KOPT-K1 (cell line): ENCODE results near the gene LEFTY1.
"Not testable (repeated sequence)": the region's sequence is repeated elsewhere in the genome, so short reads cannot be mapped to it uniquely, and the experiment has no call there.

Experiments used
- H3K27ac ChIP-seq: fragments of 200-600 bp; sonication (generic); 2 replicates; pipeline ENCODE4 v1.5.1; 2016; ENCODE audit warnings: antibody characterized with exemption, mild to moderate bottlenecking, low read depth, low read length; ENCODE audit not compliant: poor library complexity, severe bottlenecking
- H3K36me3 ChIP-seq: fragments of 200-600 bp; sonication (generic); 2 replicates; pipeline ENCODE4 v1.5.1; 2017; ENCODE audit warnings: antibody characterized with exemption, mild to moderate bottlenecking, low read length, moderate library complexity; ENCODE audit not compliant: insufficient read depth
- H3K9me3 ChIP-seq: fragments of 200-600 bp; sonication (generic); 2 replicates; pipeline ENCODE4 v1.5.1; 2017; ENCODE audit warnings: antibody characterized with exemption, low read length, mild to moderate bottlenecking; ENCODE audit not compliant: insufficient read depth, poor library complexity, severe bottlenecking

The LEFTY1 gene

GRCh38 chr1:225845571-225846259 lies 43.2 kb downstream of the LEFTY1 start:
- H3K27ac ChIP-seq = peak overlapping the region; percentile 83
- peaks cover 15% of the 10 kb centered on the region; the same call in 1 of the 2 replicates for H3K36me3 ChIP-seq
- H3K9me3 ChIP-seq = no peaks in the 10 kb centered on the region

GRCh38 chr1:225845097-225845496 lies 43.8 kb downstream of the LEFTY1 start:
- H3K27ac ChIP-seq = no peak overlapping the region
- no peaks in the 10 kb centered on the region for H3K9me3 ChIP-seq
- peaks cover 15% of the 10 kb centered on the region; the same call in 1 of the 2 replicates for H3K36me3 ChIP-seq

GRCh38 chr1:225844236-225845061 lies 44.5 kb downstream of the LEFTY1 start:
- Histone ChIP-seq H3K27ac (no peak overlapping the region), H3K36me3 (peaks cover 15% of the 10 kb centered on the region; the same call in 1 of the 2 replicates), H3K9me3 (no peaks in the 10 kb centered on the region)

DNA sequence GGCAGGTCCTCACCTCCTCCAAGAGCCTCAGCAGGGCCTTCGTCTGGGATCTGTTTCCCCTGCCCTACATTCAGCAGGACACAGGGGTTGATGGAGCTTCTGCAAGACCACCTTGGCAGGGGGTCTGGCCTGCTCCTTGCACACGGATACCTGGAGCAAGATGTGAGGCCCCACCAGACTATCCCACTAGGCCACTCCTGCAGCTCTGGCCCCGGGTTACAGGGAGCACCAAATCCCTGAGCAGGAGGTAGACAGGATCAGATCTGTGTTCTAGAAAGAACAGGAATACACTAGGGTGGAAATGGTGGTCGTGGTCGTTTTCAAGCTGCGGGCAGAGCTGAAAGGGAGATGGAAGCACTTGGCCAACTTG lies 45.5 kb downstream of the LEFTY1 start:
- H3K36me3 ChIP-seq = peaks cover 15% of the 10 kb centered on the region; the same call in 1 of the 2 replicates
- H3K27ac ChIP-seq = no peak overlapping the region
- no peaks in the 10 kb centered on the region for H3K9me3 ChIP-seq

DNA sequence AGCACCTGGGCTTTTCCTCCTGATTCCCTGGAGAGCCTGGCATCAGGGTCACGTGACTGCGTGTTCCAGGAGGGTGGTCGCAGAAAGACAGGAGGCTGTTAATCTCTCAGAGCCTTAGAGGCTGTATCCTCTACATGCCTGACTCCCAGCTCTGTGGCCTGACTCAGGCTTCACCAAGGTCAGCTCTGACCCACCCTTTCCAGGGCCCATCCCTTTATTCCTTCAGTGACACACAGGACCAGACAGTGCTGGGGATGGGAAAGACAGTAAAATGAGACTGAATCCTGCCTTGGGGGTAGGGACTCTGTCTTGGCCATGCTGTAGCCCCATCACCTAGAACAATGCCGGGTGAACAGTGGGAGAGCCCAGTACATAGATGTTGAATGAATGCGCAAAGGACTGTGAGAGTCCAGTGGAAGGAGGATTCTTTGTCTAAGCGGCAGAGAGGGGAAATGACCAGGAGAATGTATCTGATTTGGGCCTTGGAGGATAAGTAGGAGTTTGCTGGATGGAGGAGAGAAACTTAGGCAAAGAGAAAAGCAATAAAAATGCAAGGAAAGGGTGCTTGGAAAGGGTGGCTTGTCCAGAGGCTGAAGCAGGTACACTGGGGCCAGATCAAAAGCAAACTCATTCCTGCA lies 46.0 kb downstream of the LEFTY1 start:
- H3K9me3 ChIP-seq = no peaks in the 10 kb centered on the region
- H3K36me3 ChIP-seq = peaks cover 15% of the 10 kb centered on the region; the same call in 1 of the 2 replicates
- H3K27ac ChIP-seq = no peak overlapping the region

- no peaks in the 10 kb centered on the region for H3K9me3 ChIP-seq
- H3K27ac ChIP-seq = no peak overlapping the region
- peaks cover 12% of the 10 kb centered on the region; the same call in 1 of the 2 replicates for H3K36me3 ChIP-seq
These were observed 46.9 kb downstream of the LEFTY1 start for GRCh38 chr1:225842074-225842473.

DNA sequence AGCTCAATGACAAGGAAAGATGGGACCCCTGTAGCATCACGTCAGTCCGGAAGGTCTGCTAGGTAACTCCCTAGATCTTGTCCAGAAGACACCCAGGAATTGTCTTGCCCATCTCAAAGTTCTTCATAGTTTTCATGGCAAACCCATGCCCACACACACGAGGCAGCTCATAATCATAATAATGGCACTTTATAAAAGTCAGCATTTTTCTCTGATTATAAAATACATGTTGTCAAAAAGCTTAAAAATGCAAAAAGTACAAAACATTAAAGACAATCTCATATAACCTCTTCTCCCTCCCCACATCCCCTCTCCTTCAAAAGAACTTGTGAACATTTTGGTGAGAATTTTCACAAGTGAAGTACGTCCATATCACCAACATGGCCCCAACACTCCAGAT lies 48.2 kb downstream of the LEFTY1 start:
- H3K27ac ChIP-seq = no peak overlapping the region
- no peaks in the 10 kb centered on the region for H3K9me3 ChIP-seq
- no peaks in the 10 kb centered on the region for H3K36me3 ChIP-seq

GRCh38 chr1:225840223-225840610 lies 48.7 kb downstream of the LEFTY1 start:
- no peak overlapping the region for H3K27ac ChIP-seq
- no peaks in the 10 kb centered on the region for H3K9me3 ChIP-seq
- H3K36me3 ChIP-seq = no peaks in the 10 kb centered on the region

DNA sequence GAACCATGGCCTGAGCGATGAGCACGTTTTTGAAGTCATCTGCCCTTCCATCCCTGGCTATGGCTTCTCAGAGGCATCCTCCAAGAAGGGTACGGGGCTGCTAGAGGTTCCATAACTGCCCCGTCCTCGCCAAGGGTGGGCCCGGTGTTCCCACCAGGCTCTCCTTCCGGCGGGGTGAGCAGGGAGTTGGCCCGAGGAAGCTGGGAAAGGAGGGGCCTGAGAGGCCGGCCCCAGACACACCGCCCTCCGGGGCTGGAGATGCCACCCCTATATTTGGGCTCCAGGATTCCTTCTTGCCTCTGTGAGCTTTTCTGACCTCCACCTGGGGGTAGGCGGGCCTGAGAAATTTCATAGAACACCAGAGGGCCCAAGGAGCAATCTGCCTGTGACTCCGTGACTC lies 50.2 kb downstream of the LEFTY1 start:
- H3K36me3 ChIP-seq = no peaks in the 10 kb centered on the region
- no peak overlapping the region for H3K27ac ChIP-seq
- H3K9me3 ChIP-seq = no peaks in the 10 kb centered on the region

GRCh38 chr1:225836296-225836695 lies 52.6 kb downstream of the LEFTY1 start:
- H3K27ac ChIP-seq, H3K36me3 ChIP-seq: not testable (repeated sequence)

More at GRCh38 chr1:225836296-225836695, 52.6 kb downstream of the LEFTY1 start:
- not testable (repeated sequence) for H3K9me3 ChIP-seq
